HG03095 (cell line): Measurements from ENCODE around the gene SND1.
A peak's percentile ranks its signal among the peaks of the same experiment; 100 is the strongest.
"Not testable (repeated sequence)": the region's sequence is repeated elsewhere in the genome, so short reads cannot be mapped to it uniquely, and the experiment has no call there.

Experiments used
- ATAC-seq: cut with Tn5 transposase; IDR thresholded peaks from one replicate; pipeline ENCODE4 v1.9.1; 2021; ENCODE audit warnings: moderate library complexity; ENCODE audit not compliant: unreplicated experiment

The SND1 gene

GRCh38 chr7:127901895-127902703 lies 250.1 kb downstream of the SND1 start:
- peak; percentile 37 for ATAC-seq

GRCh38 chr7:127902753-127903152 lies 250.8 kb downstream of the SND1 start:
- not testable (repeated sequence) for ATAC-seq

GRCh38 chr7:127903892-127904669 lies 252.1 kb downstream of the SND1 start:
- ATAC-seq = no peak

GRCh38 chr7:127904670-127904985 lies 252.6 kb downstream of the SND1 start:
- ATAC-seq = no peak

GRCh38 chr7:127905021-127905420 lies 253.0 kb downstream of the SND1 start:
- ATAC-seq = no peak

GRCh38 chr7:127905491-127906330 lies 253.7 kb downstream of the SND1 start:
- ATAC-seq = no peak

- no peak for ATAC-seq
Observed at GRCh38 chr7:127907110-127908040, 255.4 kb downstream of the SND1 start.

- no peak for ATAC-seq
Observed at GRCh38 chr7:127908430-127909258, 256.6 kb downstream of the SND1 start.

- no peak for ATAC-seq
Observed at GRCh38 chr7:127909424-127910152, 257.6 kb downstream of the SND1 start.

GRCh38 chr7:127910670-127911069 lies 258.7 kb downstream of the SND1 start:
- no peak for ATAC-seq

GRCh38 chr7:127911968-127912511 lies 260.0 kb downstream of the SND1 start:
- peak; percentile 80 for ATAC-seq

- no peak for ATAC-seq
Observed at GRCh38 chr7:127912901-127913300, 260.9 kb downstream of the SND1 start.

- ATAC-seq = no peak
Observed at GRCh38 chr7:127913686-127914085, 261.7 kb downstream of the SND1 start.

GRCh38 chr7:127914693-127915092 lies 262.7 kb downstream of the SND1 start:
- ATAC-seq = no peak

- no peak for ATAC-seq
Observed at GRCh38 chr7:127916735-127917134, 264.7 kb downstream of the SND1 start.

- ATAC-seq = no peak
Observed at GRCh38 chr7:127918130-127918529, 266.1 kb downstream of the SND1 start.

GRCh38 chr7:127920787-127921438 lies 268.9 kb downstream of the SND1 start:
- no peak for ATAC-seq

GRCh38 chr7:127922656-127923055 lies 270.7 kb downstream of the SND1 start:
- ATAC-seq = no peak
